HG03520 (cell line): ENCODE results near the gene RAMP1.
"Not testable (repeated sequence)": the region's sequence is repeated elsewhere in the genome, so short reads cannot be mapped to it uniquely, and the experiment has no call there.

Source experiments
- ATAC-seq: cut with Tn5 transposase; IDR thresholded peaks from one replicate; pipeline ENCODE4 v1.9.1; 2021; ENCODE audit warnings: mild to moderate bottlenecking, moderate library complexity; ENCODE audit not compliant: unreplicated experiment

RAMP1 gene

GRCh38 chr2:237859533-237860272 lies at the start of gene RAMP1:
Gene RAMP1, plus strand, starts transcription at chr2:237859623. Its CDS starts 53 bp downstream, at chr2:237859676.
- ATAC-seq, result no peak

DNA sequence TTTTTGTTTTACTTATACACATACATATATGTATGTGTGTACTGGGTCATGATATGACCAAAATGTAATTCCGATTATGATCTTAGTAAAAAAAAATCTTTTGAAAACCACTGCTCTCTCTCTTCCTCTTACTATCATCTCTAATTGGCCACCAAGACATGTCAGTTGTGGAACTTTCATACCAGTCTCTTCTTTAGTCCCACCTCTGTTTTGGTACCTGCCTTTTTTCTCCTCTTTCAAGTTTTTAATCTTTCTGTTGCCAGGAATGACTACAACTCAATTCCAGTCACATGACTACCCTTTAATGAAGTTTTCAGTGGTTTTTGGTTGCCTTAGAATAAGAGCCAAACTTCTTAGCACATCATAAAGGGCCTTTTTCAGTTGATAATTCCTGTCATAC lies 43.8 kb upstream of the RAMP1 start:
- no peak for ATAC-seq

DNA sequence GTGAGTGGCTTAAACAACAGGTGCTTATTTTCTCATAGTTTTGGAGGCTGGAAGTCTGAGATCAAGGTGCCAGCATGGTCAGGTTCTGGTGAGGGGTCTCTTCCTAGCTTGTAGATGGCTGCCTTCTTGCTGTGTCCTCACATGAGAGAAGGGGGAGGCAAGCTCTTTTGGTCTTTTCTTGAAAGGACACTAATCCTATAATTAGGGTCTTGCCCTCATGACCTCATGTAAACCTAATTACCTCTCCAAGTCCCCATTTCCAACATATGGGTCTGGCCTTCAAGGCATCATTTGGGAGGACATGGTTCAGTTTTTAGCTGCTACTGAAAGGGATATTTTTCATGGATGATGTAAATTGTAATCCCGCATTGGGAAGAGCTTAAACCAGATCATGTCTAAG lies 42.9 kb upstream of the RAMP1 start:
- ATAC-seq, result no peak

GRCh38 chr2:237818066-237818473 lies 41.4 kb upstream of the RAMP1 start:
- no peak for ATAC-seq

DNA sequence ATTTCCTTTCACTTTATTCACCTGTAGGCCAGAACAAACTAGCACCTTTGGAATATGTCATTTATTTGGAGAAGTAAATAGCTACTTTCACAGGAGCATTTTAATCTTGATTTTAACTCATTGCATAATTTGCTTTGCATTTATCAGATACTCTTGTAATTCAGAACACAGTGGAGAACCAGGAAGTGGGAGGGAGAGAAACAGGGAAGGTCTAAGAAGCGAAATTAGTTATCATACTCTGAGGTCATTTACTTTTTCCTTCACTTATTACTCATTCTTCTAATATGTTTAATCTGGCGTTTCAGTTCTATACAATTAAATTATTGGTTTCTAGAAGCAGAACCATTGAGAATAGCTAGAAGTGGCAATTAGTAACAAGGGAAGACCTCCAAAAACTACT lies 40.2 kb upstream of the RAMP1 start:
- no peak for ATAC-seq

GRCh38 chr2:237820421-237820820 lies 39.0 kb upstream of the RAMP1 start:
- ATAC-seq, result no peak

DNA sequence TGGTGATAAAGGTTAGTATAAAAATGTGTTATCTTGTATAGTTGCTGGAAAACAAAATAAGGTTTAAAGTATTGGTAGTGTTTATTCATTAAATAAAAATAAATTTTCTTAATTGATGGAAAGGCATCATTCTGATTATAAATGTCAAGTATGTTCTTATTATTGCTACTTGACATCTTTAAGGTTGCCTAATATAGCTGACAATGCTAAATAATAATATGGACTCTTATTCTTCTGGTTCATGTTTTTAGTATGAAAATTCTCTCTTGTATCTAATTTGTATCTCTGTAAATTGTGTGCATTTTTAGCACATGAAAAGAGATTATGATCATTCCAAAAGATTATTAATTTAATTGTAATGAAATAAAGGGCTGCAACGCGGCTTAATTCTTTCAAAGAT lies 35.9 kb upstream of the RAMP1 start:
- no peak for ATAC-seq

- no peak for ATAC-seq
Measured at GRCh38 chr2:237824085-237824484, 35.3 kb upstream of the RAMP1 start.

DNA sequence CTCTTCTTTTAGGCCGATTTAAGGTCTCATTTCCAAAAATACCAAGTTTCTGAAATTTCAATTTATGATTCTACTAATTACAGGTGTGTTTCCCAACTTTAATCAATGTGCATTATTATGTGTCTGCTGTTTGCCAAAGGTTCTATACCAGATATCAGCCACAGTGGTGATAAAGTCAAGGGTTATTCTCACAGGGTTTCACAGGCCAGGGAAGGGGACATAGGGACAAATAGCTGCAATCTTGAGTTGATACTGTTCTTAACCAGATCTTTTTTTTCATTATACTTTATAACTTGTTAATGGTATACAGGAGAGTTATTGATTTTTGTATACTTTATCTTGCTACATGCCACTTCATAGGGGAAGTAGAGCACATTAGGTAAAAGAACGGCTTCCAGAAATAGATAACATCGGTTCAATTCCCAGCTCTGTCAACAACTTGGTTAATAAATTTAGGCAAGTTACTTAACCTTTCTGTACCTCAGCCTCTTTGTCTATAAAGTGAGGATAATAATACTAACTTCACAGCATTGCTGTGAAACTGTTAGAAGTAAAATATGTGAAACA lies 31.9 kb upstream of the RAMP1 start:
- no peak for ATAC-seq

DNA sequence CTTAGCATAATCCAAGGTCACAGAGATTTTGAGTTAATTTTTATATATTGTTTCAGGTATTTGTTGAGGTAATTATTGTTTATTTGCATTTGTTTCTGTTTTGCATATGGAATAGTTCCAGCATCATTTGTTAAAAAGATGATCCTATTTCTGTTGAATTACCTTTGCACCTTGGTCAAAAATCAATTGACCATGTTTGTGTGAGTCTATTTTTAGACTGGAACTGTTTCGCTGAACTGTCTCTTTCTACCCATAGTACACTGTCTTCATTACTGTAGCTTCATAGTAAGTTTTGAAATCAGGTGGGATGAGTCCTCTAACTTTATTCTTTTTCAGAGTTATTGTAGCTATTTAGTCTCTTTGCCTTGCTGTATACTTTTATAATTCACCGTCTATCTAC lies 28.9 kb upstream of the RAMP1 start:
- no peak for ATAC-seq

GRCh38 chr2:237833546-237833945 lies 25.9 kb upstream of the RAMP1 start:
- no peak for ATAC-seq

DNA sequence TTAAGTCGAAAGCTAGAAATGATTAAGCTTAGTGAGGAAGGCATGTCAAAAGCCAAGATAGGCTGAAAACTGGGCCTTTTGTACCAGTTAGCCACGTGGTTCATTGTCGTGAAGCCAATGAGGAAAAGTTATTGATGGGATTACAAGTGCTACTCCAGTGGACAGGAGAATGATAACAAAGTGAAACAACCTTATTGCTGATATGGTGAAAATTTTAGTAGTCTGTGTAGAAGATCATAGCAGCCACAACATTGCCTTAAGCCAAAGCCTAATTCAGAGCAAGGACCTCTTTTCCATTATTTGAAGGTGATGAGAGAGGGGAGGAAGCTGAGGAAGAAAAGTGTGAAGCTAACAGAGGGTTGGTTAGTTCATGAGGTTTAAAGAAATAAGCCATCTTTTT lies 24.1 kb upstream of the RAMP1 start:
- no peak for ATAC-seq

- ATAC-seq, result no peak
Measured at GRCh38 chr2:237841051-237841450, 18.4 kb upstream of the RAMP1 start.

GRCh38 chr2:237848940-237849339 lies 10.5 kb upstream of the RAMP1 start:
- not testable (repeated sequence) for ATAC-seq

GRCh38 chr2:237854295-237854694 lies 5.1 kb upstream of the RAMP1 start:
- ATAC-seq, result no peak

DNA sequence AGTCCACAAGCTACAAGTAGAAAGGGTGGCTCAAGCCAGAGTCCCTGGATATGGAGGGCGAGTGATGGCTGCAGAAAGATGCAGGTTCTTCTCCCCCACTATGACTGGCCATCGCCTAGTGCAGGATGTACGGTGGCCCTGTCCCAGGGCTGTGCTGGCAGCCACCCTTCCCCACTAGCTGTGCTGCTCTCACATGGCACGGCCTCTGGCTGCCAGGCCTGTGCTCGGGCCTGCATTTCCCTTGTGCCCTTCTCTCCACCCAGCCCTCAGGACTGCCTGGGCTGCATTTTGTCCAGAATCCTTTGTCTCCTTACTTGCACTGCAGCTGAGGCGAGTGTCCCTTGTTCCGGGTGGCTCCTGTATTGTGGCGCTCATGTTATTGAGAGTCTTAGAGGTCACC lies 1.6 kb upstream of the RAMP1 start:
- no peak for ATAC-seq

DNA sequence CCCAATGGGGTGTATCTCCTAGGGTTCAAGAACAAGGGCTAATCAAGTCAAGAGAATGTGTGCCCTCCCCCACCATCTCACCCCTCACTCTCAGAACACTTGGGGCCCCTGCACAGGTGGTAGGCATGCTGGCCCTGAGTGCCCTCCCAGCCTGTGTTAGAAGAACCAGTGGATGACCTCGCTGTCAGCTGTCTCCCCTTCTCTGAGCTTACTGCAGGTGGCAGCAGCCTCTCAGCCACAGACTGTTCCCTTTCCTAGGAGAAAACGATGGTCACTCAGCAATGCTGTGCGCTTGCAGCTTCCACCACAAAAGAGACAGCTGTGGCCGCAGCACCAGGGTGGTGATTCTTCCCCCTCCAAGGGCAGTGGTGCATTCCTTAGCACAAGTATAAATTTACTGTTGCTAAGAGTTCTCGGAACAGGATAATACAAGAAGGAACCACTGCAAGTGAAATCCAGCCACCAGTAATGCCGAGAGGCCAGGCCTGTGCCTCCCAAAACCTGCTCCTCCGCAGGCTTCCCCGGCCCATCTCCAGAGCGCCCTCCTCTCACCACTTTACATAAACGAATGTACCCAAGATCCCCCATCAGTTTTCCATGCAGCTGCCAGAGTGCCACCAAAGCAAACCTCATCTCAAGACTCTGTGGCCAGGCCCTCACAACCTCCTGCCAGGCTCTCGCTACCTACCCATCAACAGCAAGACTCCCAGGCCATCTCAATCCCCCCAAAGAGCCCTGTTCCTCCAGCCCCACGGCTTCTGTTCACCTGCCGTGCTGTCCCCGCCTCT lies 935 bp upstream of the RAMP1 start:
- ATAC-seq, result no peak

DNA sequence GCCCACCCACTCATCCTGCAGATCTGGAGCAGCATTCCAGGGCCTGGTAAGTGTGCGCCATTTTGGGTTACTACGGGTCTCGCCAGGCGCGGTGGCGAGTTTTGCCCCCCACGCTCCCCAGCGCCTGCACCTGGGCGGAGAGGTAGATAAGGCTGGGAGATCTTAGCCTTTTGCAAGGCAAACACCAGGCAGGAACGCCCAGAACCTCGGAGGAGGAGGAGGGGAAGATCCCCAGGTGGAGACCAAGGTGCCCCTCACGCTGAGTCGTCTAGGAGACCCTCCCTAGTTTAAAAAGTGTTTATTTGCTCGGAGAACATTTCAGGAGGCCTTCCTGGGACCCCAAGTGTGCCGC lies 365 bp upstream of the RAMP1 start:
- no peak for ATAC-seq

DNA sequence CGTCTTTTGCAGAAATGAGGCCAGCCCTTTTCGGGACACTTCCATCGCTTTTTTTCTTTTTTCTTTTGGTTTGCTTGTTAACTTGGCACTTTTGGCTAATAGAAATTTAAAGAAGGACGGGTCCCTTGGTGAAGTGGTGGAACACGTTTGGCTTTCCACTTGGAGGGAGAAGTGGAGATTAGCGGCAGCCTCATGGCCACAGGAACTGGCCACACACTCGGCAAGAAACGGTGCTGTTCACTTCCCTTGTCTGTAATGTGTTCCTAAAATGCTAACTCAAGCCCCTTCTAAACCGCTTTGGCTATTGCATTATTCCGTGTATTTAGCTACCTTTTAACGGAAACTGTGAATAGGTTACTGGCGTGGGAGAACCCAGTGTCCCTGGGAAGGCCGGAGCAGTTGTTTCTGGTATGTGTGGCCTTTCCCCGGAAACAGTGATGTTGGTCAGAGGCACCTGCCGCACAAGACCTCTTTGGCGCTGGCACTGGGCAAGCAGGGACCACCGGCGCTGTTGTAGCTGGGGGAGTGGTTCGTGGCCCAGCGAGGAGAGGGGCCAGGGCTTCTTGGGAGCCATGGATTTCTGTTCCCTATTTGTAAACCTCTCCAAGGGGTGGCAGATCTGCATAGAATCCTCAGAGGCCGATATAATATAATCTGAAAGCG lies 981 bp downstream of the RAMP1 start:
- no peak for ATAC-seq

DNA sequence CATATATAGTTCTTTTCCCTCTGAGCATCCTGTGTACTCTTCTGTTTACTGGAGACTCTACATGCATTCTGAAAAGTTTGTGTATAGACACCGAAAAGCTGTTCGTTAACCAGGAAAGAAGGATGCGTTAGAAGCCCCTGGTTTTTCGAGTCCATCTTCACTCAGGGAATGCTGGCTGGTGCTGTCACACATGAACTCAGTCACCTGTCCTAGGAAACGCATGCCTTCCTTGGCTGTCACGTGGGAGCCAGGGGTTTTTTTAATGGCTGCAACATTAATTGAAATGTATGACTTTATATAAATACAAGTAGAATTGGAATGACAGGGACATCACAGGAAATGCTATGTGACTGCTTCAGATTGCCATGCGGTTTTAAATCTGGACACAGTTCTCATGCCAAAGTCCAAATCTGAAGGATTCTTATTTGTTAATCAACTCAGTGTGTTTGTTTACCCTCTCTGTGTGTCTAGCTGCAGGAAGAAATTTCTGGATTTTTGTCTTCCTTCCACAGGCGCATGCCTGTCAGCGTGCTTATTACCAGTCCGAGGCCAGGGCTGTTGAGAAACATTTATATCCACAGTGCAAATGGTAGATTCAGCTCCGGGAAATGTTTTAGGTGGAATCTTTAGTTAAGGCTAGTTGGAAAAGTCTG lies 2.6 kb downstream of the RAMP1 start:
- no peak for ATAC-seq

GRCh38 chr2:237862528-237862895 lies 3.1 kb downstream of the RAMP1 start:
- no peak for ATAC-seq
